Tibial artery (tissue), 4 donors: ENCODE measurements around the gene HDAC7.

Source experiments
- DNase-seq, 2 donors: peaks; one replicate each; pipeline ENCODE4 v3.0.0-alpha.2; 2019
- H3K27ac ChIP-seq, 2 donors: fragments of 200-600 bp; sonication (generic) in 1 of 2; 1 replicate in 1 of 2; 2 replicates in 1 of 2; pipeline ENCODE4 v1.5.1; 2018 to 2019; ENCODE audit warnings: mild to moderate bottlenecking in 1 of 2
- H3K27me3 ChIP-seq, 2 donors: fragments of 200-600 bp; sonication (generic) in 1 of 2; one replicate each; pipeline versions ENCODE4 v1.5.1 to v1.6.0; 2016 to 2019
- H3K36me3 ChIP-seq, 3 donors: fragments of 200-600 bp; sonication (generic) in 2 of 3; one replicate each; pipeline ENCODE4 v1.5.1; 2016 to 2019; ENCODE audit warnings: mild to moderate bottlenecking in 2 of 3
- H3K4me1 ChIP-seq, 4 donors: fragments of 200-600 bp; sonication (generic) in 2 of 4; 1 replicate in 3 of 4; 2 replicates in 1 of 4; pipeline ENCODE4 v1.5.1; 2016 to 2019
- H3K4me3 ChIP-seq, 2 donors: fragments of 200-600 bp; sonication (generic) in 1 of 2; 1 replicate in 1 of 2; 2 replicates in 1 of 2; pipeline ENCODE4 v1.5.1; 2018 to 2019; ENCODE audit warnings: mild to moderate bottlenecking in 2 of 2
- H3K9me3 ChIP-seq, 3 donors: fragments of 200-600 bp; sonication (generic) in 1 of 3; one replicate each; pipeline ENCODE4 v1.5.1; 2016 to 2019
- intact Hi-C: fragments of 100-400 bp; cut with DNase I; formaldehyde crosslinking; loops from one replicate; pipeline ENCODE4 v1.15.0; 2023; ENCODE audit warnings: low total_unique reads
- TF ChIP-seq, protein P1 (sequence below), 2 experiments: fragments of 200-600 bp in 1 of 2; fragments of 450-650 bp in 1 of 2; IDR thresholded peaks; one replicate each; pipeline ENCODE4 v1.5.1; 2017 to 2019; ENCODE audit warnings: antibody characterized with exemption in 2 of 2, mild to moderate bottlenecking in 1 of 2, moderate library complexity in 1 of 2

The HDAC7 gene

DNA sequence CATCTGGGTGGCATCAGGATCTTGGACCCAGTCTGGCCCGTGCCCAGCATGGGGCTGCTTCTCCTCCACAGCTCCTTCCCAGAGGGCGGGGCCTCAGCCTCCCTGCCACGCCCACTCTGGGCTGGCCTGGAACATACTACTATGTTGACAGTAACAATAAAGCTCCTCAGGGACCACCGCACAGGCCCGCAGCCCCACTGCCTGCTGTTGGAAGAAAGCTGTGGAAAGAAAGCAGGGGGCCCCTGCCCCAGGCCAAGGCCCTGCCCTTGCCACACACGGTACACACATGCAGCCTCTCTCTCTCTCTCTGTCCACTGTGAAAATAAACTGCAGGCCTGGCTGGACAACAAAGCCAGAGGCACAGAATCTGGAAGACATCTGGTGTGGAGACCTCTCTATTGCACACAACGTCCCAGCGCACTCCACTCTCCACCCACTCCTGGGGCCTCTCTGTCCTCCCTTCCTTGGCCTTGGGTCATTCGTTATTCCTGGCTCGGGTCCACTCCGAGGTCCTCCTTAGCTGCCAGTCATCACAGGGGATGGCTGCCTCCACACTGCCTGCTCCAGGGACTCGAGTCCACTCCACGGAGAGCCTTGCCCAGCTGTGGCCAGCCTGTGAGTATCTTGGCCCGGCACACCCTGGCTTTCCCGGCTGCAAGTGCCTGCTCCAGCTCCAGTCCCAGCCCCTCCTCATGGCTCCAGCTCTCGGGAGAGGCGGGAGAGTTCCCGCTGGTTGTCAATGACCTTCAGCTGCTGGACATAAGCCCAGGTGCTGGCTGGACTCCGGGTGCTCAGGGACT, 82.6 kb downstream of the HDAC7 start:
- intact Hi-C loops = no loop called here
- Histone ChIP-seq H3K4me3 (peak overlapping the region in 1 of 2 donors; percentile 19), H3K9me3 (no peaks in the 10 kb centered on the region), H3K36me3 (peaks cover 0 to 13% (median 0%) of the 10 kb centered on the region in 3 donors), H3K4me1 (peaks cover 13 to 50% (median 45%) of the 10 kb centered on the region in 4 donors), H3K27me3 (no peaks in the 10 kb centered on the region), H3K27ac (peak overlapping the region; percentile 82 to 84)
- TF ChIP-seq, protein P1, sequence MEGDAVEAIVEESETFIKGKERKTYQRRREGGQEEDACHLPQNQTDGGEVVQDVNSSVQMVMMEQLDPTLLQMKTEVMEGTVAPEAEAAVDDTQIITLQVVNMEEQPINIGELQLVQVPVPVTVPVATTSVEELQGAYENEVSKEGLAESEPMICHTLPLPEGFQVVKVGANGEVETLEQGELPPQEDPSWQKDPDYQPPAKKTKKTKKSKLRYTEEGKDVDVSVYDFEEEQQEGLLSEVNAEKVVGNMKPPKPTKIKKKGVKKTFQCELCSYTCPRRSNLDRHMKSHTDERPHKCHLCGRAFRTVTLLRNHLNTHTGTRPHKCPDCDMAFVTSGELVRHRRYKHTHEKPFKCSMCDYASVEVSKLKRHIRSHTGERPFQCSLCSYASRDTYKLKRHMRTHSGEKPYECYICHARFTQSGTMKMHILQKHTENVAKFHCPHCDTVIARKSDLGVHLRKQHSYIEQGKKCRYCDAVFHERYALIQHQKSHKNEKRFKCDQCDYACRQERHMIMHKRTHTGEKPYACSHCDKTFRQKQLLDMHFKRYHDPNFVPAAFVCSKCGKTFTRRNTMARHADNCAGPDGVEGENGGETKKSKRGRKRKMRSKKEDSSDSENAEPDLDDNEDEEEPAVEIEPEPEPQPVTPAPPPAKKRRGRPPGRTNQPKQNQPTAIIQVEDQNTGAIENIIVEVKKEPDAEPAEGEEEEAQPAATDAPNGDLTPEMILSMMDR (IDR thresholded peaks at IDR 0.05) = no peak
- peak; percentile 92 to 99 for DNase-seq

DNA sequence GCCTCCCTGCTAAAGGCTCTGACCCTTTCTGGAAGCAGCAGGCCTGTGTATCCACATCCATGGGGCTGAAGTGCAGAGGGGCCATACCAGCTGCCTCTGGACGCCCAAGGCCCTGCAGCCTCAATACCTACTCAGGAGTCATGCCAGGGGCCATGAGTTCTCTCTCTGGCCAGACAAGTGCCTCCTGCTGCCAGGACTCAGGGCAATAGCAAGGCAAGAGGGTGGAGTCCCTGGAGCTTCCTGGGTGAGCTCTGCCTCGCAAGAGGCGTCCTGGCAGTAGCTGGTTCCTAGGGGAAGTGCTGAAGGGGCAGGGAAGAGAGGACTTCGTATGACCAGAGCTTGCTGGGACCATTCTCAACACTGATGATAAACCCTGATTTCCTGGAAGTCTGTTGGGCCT, 83.5 kb downstream of the HDAC7 start:
- Histone ChIP-seq H3K9me3 (no peaks in the 10 kb centered on the region), H3K36me3 (peaks cover 0 to 13% (median 0%) of the 10 kb centered on the region in 3 donors), H3K4me1 (peaks cover 13 to 42% (median 39%) of the 10 kb centered on the region in 4 donors), H3K27me3 (no peaks in the 10 kb centered on the region), H3K4me3 (no peak overlapping the region), H3K27ac (peak overlapping the region; percentile 82 to 84)
- DNase-seq = no peak
- TF ChIP-seq, protein P1 (IDR thresholded peaks at IDR 0.05) = no peak
- intact Hi-C loops = no loop called here

DNA sequence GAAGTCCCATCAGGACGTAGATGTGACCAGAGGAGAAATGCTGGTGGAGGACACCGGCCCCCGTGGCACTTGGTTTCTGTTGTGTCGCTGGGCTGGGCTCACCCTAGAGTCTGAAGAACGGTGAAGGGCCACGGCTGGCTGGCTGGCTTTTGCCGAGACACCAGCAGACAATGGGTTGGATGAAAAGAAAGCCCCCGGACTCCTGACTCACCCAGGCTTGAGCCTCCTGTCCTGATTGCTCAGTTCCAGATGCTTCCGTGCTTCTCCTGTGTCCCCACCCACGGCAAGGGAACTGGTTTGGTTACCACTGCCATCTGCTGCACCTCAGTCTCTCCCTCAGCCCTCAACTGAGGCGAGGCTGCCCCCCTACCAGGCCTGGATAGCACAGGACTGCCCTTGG, 84.1 kb downstream of the HDAC7 start:
- intact Hi-C loops = no loop called here
- peaks cover 13 to 36% (median 35%) of the 10 kb centered on the region in 4 donors for H3K4me1 ChIP-seq
- H3K27ac ChIP-seq = peak overlapping the region; percentile 82 to 84
- no peaks in the 10 kb centered on the region for H3K27me3 ChIP-seq
- H3K9me3 ChIP-seq = no peaks in the 10 kb centered on the region
- H3K4me3 ChIP-seq = no peak overlapping the region
- peaks cover 0 to 13% (median 0%) of the 10 kb centered on the region in 3 donors for H3K36me3 ChIP-seq
- DNase-seq = no peak
- TF ChIP-seq, protein P1 (IDR thresholded peaks at IDR 0.05) = no peak

DNA sequence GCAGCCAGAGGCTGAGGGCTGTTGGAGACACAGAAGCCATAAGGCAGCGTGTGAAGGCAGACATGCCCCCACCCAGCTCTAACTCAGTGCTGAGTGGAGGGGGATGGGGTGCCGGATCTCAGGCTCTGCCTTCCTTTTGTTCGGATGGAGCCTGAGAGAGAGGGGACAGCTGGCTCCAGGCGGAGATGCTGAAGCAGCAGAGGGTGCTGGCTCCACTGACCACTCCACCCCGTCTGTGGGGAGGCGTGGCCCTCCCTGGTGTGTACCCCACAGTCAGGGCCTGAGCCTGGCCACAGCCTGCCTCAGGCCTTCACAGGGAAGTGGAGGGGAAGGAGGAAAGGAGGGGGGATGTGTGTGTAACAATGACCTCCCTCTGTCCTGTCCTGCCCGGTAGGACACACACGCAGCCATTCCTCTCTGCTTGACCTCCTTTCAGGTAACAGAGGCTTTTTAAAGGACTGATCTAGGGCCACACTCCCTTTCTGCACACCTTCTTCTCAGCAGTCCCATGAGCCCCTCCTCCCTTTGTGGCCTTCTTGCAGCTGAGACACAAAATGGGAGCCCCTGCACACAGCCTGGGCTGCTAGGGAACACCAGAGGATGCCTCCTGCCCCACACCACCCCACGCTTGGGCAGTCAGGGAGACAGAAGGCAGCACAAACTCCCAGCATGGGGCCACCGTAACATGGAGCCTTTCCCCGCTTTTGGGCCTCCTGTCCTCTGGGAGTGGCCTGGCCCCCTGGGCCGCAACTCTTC, 84.8 kb downstream of the HDAC7 start:
- Histone ChIP-seq H3K27ac (peak overlapping the region; percentile 82 to 84), H3K36me3 (peaks cover 0 to 10% (median 0%) of the 10 kb centered on the region in 3 donors), H3K27me3 (no peaks in the 10 kb centered on the region), H3K9me3 (no peaks in the 10 kb centered on the region), H3K4me3 (no peak overlapping the region), H3K4me1 (peaks cover 13 to 35% (median 33%) of the 10 kb centered on the region in 4 donors)
- no peak for DNase-seq
- TF ChIP-seq, protein P1 (IDR thresholded peaks at IDR 0.05) = no peak
- intact Hi-C loops = no loop called here

DNA sequence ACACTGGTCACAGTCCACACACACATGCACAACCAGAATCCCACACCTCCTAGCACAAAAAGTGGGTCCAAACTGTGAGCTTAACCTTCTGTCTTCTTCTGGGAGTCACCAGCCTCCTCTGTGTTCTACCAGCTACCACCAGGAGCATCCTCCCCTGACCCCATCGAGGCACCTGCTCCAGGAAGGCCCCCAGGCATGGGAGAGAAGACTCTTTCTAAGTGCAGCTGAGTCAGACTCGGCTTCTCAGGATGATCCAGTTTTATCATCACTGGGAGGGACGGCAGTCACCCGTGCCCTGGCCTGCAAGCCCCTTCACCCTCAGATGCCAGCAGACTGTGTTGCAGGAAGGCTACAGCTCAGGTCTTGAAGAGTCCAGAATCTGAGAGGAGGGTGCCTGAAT, 86.6 kb downstream of the HDAC7 start:
- TF ChIP-seq, protein P1 (IDR thresholded peaks at IDR 0.05) = no peak
- no peak for DNase-seq
- H3K36me3 ChIP-seq = no peaks in the 10 kb centered on the region
- H3K4me3 ChIP-seq = no peak overlapping the region
- no peak overlapping the region for H3K27ac ChIP-seq
- no peaks in the 10 kb centered on the region for H3K9me3 ChIP-seq
- intact Hi-C loops = no loop called here
- no peaks in the 10 kb centered on the region for H3K27me3 ChIP-seq
- H3K4me1 ChIP-seq = peaks cover 13 to 31% (median 31%) of the 10 kb centered on the region in 4 donors
